WTC11 (cell line): Measurements from ENCODE around the gene EGFL8. TPM values are rescaled to one million over a fixed set of nuclear protein-coding genes. Genes with fewer than 3 reads are reported as not detected.

Source experiments
- ATAC-seq: fragments of 200-7000 bp; cut with Tn5 transposase; 2 replicates; pipeline ENCODE4 v1.10.0; 2021; ENCODE audit warnings: mild to moderate bottlenecking, moderate library complexity
- CTCF ChIA-PET: fragments of 300-600 bp; sonication (Branson Sonifier 250); formaldehyde crosslinking; loops from one replicate; lab custom pipeline; 2021; ENCODE audit warnings: antibody characterized with exemption; lab: Charles Lee
- POLR2A ChIA-PET: fragments of 350-600 bp; sonication (Branson Sonifier 250); formaldehyde crosslinking; loops from one replicate; lab custom pipeline; 2021; ENCODE audit warnings: antibody characterized with exemption; lab: Charles Lee
- DNase-seq: peaks from one replicate; pipeline ENCODE4 v3.0.0; 2021; ENCODE audit warnings: low spot score
- H3K27ac Mint-ChIP-seq: 2 replicates; pipeline ENCODE4 v1.8.0; 2021; ENCODE audit warnings: mixed read lengths
- H3K27me3 Mint-ChIP-seq: 2 replicates; pipeline ENCODE4 v1.8.0; 2021; ENCODE audit warnings: low read depth, mild to moderate bottlenecking, moderate library complexity, mixed read lengths
- H3K36me3 Mint-ChIP-seq: 2 replicates; pipeline ENCODE4 v1.8.0; 2021; ENCODE audit warnings: mixed read lengths
- H3K4me1 Mint-ChIP-seq: 2 replicates; pipeline ENCODE4 v1.8.0; 2022; ENCODE audit warnings: mixed read lengths
- H3K4me3 Mint-ChIP-seq: 2 replicates; pipeline ENCODE4 v1.8.0; 2021; ENCODE audit warnings: mild to moderate bottlenecking, moderate library complexity, mixed read lengths
- H3K9me3 Mint-ChIP-seq: 2 replicates; pipeline ENCODE4 v1.8.0; 2021; ENCODE audit warnings: mixed read lengths
- CDX4 ChIP-seq: fragments of 250-450 bp; sonication (Bioruptor Pico); IDR thresholded peaks from 2 replicates; pipeline ENCODE4 v1.9.0; 2021; ENCODE audit warnings: moderate library complexity, mild to moderate bottlenecking, inconsistent platforms, borderline replicate concordance
- E2F5 ChIP-seq: sonication (generic); formaldehyde crosslinking; IDR thresholded peaks from 2 replicates; pipeline ENCODE4 v1.8.1; 2022; ENCODE audit warnings: mild to moderate bottlenecking, moderate library complexity, missing genetic modification reagents
- ERG ChIP-seq: fragments of 250-450 bp; sonication (Bioruptor Pico); IDR thresholded peaks from 2 replicates; pipeline ENCODE4 v1.8.0; 2021; ENCODE audit warnings: mild to moderate bottlenecking
- FOXK1 ChIP-seq: sonication (generic); formaldehyde crosslinking; IDR thresholded peaks from 2 replicates; pipeline ENCODE4 v1.8.0; 2022; ENCODE audit warnings: mild to moderate bottlenecking, moderate library complexity, missing genetic modification reagents
- PRDM15 ChIP-seq: sonication (generic); formaldehyde crosslinking; IDR thresholded peaks from 2 replicates; pipeline ENCODE4 v1.8.0; 2022; ENCODE audit warnings: missing genetic modification reagents
- ZBTB21 ChIP-seq: sonication (generic); formaldehyde crosslinking; IDR thresholded peaks from 2 replicates; pipeline ENCODE4 v1.8.1; 2023; ENCODE audit warnings: mild to moderate bottlenecking, missing genetic modification reagents, borderline replicate concordance
- ZNF281 ChIP-seq: sonication (generic); formaldehyde crosslinking; IDR thresholded peaks from 2 replicates; pipeline ENCODE4 v1.8.0; 2023; ENCODE audit warnings: mild to moderate bottlenecking, missing genetic modification reagents
- total RNA-seq: library from RNA; stranded (reverse); gene quantifications from 3 replicates; pipeline ENCODE4 v1.2.3, GENCODE V29; 2021
- TF ChIP-seq, protein P1 (sequence below): sonication (generic); formaldehyde crosslinking; IDR thresholded peaks from 2 replicates; pipeline ENCODE4 v1.8.1; 2023; ENCODE audit warnings: mild to moderate bottlenecking, missing genetic modification reagents, moderate library complexity
- TF ChIP-seq, protein P2 (sequence below): sonication (generic); formaldehyde crosslinking; IDR thresholded peaks from 2 replicates; pipeline ENCODE4 v1.8.1; 2022; ENCODE audit warnings: low read depth, mild to moderate bottlenecking, moderate library complexity, missing genetic modification reagents, borderline replicate concordance
- TF ChIP-seq, protein P3 (sequence below): fragments of 250-450 bp; sonication (Bioruptor Pico); IDR thresholded peaks from 2 replicates; pipeline ENCODE4 v1.9.0; 2021; ENCODE audit warnings: mild to moderate bottlenecking
- TF ChIP-seq, protein P4 (sequence below): sonication (generic); formaldehyde crosslinking; conservative IDR thresholded peaks from 2 replicates; pipeline ENCODE4 v1.8.1; 2023; ENCODE audit warnings: mild to moderate bottlenecking, low read depth, missing genetic modification reagents, moderate library complexity

Gene EGFL8
- total RNA-seq, 1 experiment from 2014 or later: 17.5 TPM

GRCh38 chr6:32175711-32176475 is 11.5 kb downstream of the EGFL8 start, which contains the start of gene AGPAT1 (continued):
- no peak for TF ChIP-seq PRDM15 (CRISPR knock-in tag)
- TF ChIP-seq, protein P1, sequence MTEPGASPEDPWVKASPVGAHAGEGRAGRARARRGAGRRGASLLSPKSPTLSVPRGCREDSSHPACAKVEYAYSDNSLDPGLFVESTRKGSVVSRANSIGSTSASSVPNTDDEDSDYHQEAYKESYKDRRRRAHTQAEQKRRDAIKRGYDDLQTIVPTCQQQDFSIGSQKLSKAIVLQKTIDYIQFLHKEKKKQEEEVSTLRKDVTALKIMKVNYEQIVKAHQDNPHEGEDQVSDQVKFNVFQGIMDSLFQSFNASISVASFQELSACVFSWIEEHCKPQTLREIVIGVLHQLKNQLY: no peak
- no peak for TF ChIP-seq ZBTB21 (CRISPR knock-in tag)
- 0 out of 2 replicates have a peak, but pooled peaks have one; percentile 25 for TF ChIP-seq FOXK1
- TF ChIP-seq CDX4: no peak
- TF ChIP-seq, protein P2, sequence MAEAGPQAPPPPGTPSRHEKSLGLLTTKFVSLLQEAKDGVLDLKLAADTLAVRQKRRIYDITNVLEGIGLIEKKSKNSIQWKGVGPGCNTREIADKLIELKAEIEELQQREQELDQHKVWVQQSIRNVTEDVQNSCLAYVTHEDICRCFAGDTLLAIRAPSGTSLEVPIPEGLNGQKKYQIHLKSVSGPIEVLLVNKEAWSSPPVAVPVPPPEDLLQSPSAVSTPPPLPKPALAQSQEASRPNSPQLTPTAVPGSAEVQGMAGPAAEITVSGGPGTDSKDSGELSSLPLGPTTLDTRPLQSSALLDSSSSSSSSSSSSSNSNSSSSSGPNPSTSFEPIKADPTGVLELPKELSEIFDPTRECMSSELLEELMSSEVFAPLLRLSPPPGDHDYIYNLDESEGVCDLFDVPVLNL: no peak
- no peak for TF ChIP-seq ZNF281
- peak; percentile 57; the same call in 1 of the 2 replicates for TF ChIP-seq E2F5 (CRISPR knock-in tag)

- Mint-ChIP-seq H3K4me3 (peak overlapping the region; percentile 82), H3K4me1 (peaks cover 38% of the 10 kb centered on the region), H3K36me3 (peaks cover 23% of the 10 kb centered on the region), H3K9me3 (no peaks in the 10 kb centered on the region), H3K27ac (peak overlapping the region; percentile 98), H3K27me3 (no peaks in the 10 kb centered on the region)
- ChIA-PET CTCF (interaction anchor here (0.5 to 2.6 kb wide), 14 partner anchors 10 to 262 kb away, joined by 3 to 30 read pairs (median 4); partner anchors contain the start of genes GPSM3 and PBX2), POLR2A (interaction anchor here (0.6 to 3.7 kb wide), 5 partner anchors 9 to 58 kb away, joined by 3 to 25 read pairs (median 5); partner anchors contain the start of gene FKBPL)
- no peak for DNase-seq
- TF ChIP-seq, protein P3, sequence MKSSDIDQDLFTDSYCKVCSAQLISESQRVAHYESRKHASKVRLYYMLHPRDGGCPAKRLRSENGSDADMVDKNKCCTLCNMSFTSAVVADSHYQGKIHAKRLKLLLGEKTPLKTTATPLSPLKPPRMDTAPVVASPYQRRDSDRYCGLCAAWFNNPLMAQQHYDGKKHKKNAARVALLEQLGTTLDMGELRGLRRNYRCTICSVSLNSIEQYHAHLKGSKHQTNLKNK: no peak
- 0 out of 2 replicates have a peak, but pooled peaks have one; percentile 31 for TF ChIP-seq ERG (CRISPR knock-in tag)
- TF ChIP-seq, protein P4, sequence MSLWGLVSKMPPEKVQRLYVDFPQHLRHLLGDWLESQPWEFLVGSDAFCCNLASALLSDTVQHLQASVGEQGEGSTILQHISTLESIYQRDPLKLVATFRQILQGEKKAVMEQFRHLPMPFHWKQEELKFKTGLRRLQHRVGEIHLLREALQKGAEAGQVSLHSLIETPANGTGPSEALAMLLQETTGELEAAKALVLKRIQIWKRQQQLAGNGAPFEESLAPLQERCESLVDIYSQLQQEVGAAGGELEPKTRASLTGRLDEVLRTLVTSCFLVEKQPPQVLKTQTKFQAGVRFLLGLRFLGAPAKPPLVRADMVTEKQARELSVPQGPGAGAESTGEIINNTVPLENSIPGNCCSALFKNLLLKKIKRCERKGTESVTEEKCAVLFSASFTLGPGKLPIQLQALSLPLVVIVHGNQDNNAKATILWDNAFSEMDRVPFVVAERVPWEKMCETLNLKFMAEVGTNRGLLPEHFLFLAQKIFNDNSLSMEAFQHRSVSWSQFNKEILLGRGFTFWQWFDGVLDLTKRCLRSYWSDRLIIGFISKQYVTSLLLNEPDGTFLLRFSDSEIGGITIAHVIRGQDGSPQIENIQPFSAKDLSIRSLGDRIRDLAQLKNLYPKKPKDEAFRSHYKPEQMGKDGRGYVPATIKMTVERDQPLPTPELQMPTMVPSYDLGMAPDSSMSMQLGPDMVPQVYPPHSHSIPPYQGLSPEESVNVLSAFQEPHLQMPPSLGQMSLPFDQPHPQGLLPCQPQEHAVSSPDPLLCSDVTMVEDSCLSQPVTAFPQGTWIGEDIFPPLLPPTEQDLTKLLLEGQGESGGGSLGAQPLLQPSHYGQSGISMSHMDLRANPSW (CRISPR knock-in tag): no peak
- no peak for ATAC-seq
These were observed 12.2 kb downstream of the EGFL8 start for GRCh38 chr6:32176476-32177182.
